Astrocyte of the cerebellum (primary cell): ENCODE results near the gene GPR18.

Experiments used
- DNase-seq: peaks from one replicate; pipeline ENCODE4 v3.0.0-alpha.2; 2011; ENCODE audit warnings: low read depth
- H3K4me3 ChIP-seq: 2 replicates; pipeline ENCODE4 v1.5.1; 2011; ENCODE audit warnings: mild to moderate bottlenecking, low read depth, low read length, moderate library complexity
- in situ Hi-C: cut with HindIII; loops from 2 replicates; pipeline ENCODE4 v1.10.0; 2017; ENCODE audit warnings: low sequenced_read_pairs
- TF ChIP-seq, protein P1 (sequence below): IDR thresholded peaks from 2 replicates; pipeline ENCODE4 v1.5.1; 2012; ENCODE audit warnings: low read length, low read depth, moderate library complexity, mild to moderate bottlenecking; ENCODE audit errors: missing control alignments

Gene GPR18

DNA sequence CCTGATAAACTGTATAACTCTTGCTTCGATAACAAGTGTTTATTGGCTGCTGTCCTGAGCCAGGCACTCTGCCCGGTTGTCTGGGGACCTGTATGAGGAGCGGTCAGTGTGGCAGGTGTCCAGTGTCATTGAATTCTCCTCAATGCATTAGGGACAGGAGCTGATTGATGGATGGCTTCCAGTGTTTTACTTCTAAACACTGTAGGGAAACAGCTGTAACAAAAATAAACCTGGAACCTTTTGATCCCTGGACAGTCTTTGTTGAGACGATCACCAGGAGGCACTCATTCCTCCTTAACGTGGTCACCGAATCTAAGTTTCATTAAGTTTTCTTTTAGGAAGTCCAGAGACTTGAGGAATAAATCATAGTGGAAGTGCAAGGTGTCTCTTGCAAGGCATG, 39.6 kb downstream of the GPR18 start:
- TF ChIP-seq, protein P1, sequence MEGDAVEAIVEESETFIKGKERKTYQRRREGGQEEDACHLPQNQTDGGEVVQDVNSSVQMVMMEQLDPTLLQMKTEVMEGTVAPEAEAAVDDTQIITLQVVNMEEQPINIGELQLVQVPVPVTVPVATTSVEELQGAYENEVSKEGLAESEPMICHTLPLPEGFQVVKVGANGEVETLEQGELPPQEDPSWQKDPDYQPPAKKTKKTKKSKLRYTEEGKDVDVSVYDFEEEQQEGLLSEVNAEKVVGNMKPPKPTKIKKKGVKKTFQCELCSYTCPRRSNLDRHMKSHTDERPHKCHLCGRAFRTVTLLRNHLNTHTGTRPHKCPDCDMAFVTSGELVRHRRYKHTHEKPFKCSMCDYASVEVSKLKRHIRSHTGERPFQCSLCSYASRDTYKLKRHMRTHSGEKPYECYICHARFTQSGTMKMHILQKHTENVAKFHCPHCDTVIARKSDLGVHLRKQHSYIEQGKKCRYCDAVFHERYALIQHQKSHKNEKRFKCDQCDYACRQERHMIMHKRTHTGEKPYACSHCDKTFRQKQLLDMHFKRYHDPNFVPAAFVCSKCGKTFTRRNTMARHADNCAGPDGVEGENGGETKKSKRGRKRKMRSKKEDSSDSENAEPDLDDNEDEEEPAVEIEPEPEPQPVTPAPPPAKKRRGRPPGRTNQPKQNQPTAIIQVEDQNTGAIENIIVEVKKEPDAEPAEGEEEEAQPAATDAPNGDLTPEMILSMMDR: no peak
- no peak for DNase-seq
- in situ Hi-C loops: no loop called here
- H3K4me3 ChIP-seq: no peak overlapping the region

DNA sequence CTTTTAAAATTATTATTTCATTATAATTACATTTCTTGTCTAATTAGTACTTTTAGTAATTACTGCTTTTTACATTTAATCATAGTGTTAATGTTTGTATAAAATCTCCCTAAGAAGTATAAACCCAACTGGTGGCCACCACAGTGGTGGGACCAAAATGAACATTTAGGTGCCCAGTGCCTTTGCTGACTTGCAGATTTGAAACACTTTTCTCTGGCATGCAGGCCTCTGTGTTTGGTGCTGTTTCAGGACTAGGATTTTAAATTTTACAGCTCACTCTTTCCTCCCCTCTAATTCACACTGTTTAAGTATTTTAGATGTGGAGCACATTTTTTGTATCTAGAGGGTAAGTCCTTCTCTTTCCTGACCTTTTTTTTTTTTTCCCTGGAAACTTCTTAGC, 40.1 kb downstream of the GPR18 start:
- no peak for DNase-seq
- H3K4me3 ChIP-seq: no peak overlapping the region
- in situ Hi-C loops: no loop called here
- TF ChIP-seq, protein P1: no peak

DNA sequence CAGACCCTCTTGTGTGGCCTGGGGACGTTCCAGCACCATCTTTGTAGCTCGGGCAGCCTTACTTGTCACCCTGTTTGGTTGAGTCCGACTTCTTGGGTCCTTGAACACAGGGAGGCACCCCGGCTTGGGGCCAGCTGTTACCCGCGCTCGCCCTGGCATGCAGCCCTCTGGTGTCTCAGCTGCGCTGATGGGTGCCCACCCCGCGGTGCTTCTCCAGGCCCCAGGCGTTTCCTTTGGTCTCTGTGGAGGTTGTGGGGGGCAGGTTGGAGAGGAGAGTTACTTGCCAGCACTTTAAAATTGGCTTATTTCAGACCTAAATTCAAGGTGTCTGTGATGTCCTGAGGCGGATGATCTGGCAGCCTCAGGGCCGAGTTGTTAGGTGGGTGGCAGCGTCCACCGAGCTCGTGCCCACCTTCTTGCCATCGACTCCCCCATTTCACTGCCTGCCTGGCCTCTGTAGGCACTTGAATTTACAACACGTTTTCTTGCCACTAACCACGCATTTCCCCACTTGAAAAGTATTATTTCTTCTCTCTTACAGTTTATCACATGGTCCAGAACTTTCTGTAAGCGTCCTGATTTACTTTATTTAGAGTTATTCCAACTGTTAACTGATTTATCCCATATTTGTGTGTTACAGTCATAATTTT, 40.6 kb downstream of the GPR18 start:
- TF ChIP-seq, protein P1: no peak
- in situ Hi-C loops: no loop called here
- no peak overlapping the region for H3K4me3 ChIP-seq
- no peak for DNase-seq

DNA sequence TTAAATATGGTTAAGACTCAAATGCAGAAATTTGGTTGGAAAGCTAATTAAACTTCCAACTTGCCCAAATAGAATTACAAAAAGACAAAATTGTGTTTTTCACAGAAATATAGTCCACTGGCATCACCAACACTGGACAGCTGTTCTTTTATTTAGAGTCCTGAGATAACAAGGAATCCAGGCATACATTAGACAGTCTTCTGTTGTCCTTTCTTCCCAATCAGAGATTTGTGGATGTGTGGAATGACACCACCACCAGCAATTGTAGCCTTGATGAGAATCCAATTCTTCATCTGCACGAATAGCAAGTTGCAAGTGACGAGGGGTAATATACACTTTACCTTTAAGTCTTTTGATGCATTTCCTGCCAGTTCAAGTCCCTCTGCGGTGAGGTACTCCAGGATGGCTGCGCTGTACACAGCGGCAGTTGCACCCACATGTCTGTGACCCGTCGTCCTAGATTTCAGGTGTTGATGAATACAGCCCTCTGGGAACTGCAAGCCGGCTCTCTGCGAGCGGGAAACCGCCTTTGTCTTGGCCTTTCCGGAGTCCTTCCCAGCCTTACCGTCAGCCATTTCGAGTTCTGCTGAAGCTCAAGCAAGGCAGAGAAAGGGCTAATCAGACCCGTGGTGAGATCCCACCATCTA, 42.9 kb downstream of the GPR18 start:
- TF ChIP-seq, protein P1: no peak
- DNase-seq: no peak
- no peak overlapping the region for H3K4me3 ChIP-seq
- in situ Hi-C loops: no loop called here

DNA sequence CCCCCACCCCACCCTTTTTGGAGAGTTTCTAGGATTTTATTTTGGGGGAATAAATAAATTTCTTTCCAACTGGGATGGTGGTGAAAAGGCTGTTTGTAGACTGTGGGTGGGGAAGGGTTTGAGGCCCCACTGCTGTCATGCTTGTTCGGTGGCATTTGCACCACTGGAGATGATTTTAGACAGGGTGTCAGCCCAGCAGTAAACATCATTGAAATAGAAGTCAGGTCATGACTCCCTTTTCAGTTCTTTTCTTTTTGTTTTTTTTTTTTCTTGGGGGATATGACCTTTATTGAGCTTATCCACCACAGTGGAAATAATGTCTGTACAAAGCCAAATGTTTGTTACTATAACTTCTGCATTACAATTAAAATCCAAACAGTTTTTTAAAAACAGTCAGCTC, 43.4 kb downstream of the GPR18 start:
- in situ Hi-C loops: no loop called here
- TF ChIP-seq, protein P1: no peak
- H3K4me3 ChIP-seq: no peak overlapping the region
- no peak for DNase-seq

DNA sequence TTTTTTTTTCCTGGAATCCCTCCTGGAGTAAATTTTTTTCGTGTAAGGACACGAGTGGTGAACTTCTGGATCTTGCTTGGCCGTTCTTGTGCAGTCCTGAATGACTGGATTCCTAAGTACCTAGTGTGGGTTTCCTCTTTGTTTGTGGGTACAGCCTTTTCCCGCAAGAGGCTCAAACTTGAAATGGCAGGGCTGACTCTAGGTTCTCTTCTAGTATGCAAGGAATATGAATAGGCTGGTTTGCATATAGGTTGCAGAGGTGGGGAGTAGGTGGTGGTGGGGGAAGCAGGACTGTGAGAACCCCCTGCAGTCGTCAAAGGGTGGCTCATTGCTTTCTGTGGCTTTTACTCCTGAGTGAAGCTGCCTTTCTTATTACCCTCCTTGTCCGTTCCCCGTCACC, 43.9 kb downstream of the GPR18 start:
- DNase-seq: no peak
- TF ChIP-seq, protein P1: no peak
- no peak overlapping the region for H3K4me3 ChIP-seq
- in situ Hi-C loops: no loop called here
